NCI-H2196 (cell line): ENCODE data around the gene ADCY2.

Source experiments
- DNase-seq: peaks from one replicate; lab custom pipeline; 2025; ENCODE audit not compliant: unreplicated experiment; lab: John Stamatoyannopoulos, UW

ADCY2 gene

GRCh38 chr5:7501061-7501460 is 105.1 kb downstream of the ADCY2 start:
- no peak for DNase-seq

DNA sequence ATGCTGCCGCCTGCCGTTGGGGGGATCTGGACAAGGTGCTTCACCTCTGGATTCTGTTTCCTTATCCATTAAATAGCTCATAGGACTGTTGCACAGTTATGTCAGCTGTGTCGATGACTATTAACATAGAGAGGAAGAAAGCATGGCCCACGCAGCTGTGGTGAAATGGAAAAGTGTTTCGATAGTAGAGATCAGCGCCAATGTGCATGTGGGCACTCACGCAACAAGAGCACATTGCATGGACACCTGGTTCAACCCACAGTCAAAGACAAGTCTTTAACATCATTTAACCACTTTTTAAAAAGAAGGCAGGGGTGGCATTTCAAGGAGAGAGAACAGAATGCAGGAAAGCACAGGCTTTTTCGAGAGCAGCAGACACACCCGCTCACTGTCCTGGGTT is 107.6 kb downstream of the ADCY2 start:
- no peak for DNase-seq

GRCh38 chr5:7515284-7515914 is 119.5 kb downstream of the ADCY2 start:
- no peak for DNase-seq

GRCh38 chr5:7516253-7516652 is 120.3 kb downstream of the ADCY2 start:
- no peak for DNase-seq

- DNase-seq: no peak
Measured at GRCh38 chr5:7517006-7517405, 121.1 kb downstream of the ADCY2 start.

- DNase-seq: no peak
Measured at GRCh38 chr5:7518947-7519560, 123.1 kb downstream of the ADCY2 start.

DNA sequence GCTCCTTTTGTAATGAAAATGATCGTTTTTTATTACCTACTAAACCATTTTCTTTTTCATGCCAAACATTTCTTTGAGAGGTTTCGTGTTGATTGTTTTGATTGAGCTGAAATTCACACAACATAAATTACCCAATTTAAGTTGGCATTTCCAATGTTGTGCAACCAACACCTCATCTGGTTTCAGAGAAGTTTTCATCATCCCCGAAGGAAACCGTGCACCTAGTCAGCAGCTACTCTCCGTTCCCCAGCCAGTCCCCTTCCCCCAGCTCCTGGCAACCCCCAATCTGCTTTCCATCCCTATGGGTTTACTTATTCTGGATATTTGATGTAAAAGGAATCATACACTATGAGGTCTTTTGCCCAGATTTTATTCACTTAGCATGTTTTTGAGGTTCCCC is 123.6 kb downstream of the ADCY2 start:
- no peak for DNase-seq

GRCh38 chr5:7529880-7530279 is 133.9 kb downstream of the ADCY2 start:
- no peak for DNase-seq

GRCh38 chr5:7533941-7534340 is 138.0 kb downstream of the ADCY2 start:
- no peak for DNase-seq

DNA sequence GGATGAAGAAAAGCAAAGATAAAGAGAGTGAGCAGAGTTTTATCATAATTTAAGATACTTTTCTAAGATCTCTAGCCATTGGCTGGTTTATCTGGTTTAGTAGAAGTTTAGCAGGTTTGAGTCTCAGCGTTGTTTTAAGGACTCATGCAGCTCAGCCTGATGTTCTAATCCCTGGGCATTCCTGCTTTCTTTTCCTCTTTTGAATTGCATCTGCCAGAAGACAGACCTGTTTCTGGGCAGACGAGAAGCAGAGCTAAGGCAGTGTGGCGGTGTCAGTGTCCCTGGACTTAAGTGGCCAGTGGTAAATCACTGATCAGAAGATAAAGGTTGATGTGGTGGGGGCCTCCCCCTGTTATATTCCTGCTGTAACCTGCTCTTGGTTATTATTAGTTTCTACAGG is 138.6 kb downstream of the ADCY2 start:
- DNase-seq: no peak

- DNase-seq: no peak
Measured at GRCh38 chr5:7537573-7537972, 141.6 kb downstream of the ADCY2 start.

- DNase-seq: no peak
Measured at GRCh38 chr5:7539571-7539970, 143.6 kb downstream of the ADCY2 start.

DNA sequence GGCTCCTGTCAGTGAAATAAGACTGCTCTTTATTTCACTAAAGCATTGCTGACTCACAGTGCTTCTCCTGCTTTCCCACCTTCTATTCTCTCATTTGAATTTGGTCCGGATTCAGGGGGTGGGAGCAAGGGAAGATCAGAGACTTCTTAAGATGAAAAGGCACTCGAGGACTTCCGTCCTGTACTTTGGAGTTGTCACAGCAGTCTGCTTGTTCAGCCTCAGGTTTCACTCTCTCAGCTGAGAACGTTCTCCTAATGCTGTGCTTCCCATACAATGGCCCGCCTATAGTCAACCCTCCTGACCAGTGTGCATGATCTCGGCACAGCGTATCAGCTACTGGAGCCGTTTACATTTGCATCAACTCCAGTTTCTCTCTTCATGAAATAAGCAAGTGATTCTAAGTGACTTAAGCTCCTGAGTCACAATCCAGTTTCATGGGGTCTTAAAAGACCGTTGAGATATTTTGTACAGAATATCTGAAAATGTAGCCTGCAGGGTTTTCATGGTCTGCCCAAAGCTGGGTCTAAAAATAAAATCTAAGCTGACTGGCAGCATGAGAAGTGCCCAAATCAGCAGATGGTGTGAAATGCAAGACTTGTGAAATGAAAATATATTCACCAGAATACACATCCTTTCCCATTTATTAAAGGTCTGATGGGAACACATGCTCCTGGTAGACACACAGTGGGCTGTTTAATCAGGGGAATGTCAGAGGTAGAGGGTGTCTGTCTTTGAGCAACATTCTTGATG is 145.0 kb downstream of the ADCY2 start:
- DNase-seq: no peak

- no peak for DNase-seq
Measured at GRCh38 chr5:7541898-7542297, 146.0 kb downstream of the ADCY2 start.

GRCh38 chr5:7546555-7546954 is 150.6 kb downstream of the ADCY2 start:
- DNase-seq: no peak

- no peak for DNase-seq
Measured at GRCh38 chr5:7548596-7548995, 152.7 kb downstream of the ADCY2 start.

- DNase-seq: no peak
Measured at GRCh38 chr5:7565559-7565958, 169.6 kb downstream of the ADCY2 start.

DNA sequence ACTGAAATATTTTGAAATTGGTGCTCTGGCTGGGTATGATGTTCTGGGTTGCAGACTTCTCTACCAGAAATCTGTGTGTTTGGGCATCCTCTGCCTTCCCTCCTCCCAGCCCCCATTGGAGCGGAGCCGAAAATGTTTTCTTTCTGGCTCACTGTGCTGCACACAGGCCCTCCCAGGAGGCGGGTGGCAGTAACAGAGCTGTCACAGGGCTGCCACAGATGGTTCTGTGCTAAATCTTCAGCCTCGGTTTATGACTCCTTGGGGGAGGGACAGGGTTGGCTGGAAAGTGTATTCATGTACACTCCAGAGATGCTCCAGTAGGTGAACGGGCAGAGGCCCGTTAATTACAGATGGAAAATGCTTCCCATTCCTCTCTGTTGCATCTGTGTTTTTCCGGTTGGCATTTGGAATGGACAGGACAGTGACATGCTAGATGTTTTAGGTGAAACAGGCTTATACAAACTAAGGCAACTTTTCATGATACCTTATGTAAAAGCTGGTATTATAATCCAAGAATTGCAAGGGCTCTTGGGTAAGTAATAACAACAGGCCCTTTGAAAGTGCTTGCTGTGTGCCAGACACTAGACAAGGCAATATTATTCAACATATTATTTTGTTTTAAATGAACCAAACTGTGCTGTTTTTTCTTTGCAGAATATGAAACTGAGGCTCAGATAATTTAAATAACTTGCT is 180.2 kb downstream of the ADCY2 start:
- DNase-seq: no peak

DNA sequence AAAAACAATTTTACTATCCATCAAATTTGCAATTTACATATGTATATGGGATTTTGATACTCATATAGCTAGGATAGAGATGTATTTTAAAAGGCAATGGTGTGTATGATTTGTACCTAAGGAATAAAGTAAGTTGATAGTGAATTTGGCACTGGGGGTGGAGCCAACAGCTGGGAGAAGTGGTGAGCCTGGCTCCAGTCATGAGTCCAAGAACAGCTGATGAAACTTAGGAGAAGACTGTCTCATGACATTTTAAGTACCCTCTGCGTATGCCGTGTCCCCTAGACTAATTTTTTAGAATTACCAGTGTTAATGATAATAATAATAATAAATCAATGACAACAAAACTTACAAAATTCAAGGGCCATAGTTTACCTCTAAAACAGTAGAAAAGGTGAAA is 181.4 kb downstream of the ADCY2 start:
- DNase-seq: no peak

DNA sequence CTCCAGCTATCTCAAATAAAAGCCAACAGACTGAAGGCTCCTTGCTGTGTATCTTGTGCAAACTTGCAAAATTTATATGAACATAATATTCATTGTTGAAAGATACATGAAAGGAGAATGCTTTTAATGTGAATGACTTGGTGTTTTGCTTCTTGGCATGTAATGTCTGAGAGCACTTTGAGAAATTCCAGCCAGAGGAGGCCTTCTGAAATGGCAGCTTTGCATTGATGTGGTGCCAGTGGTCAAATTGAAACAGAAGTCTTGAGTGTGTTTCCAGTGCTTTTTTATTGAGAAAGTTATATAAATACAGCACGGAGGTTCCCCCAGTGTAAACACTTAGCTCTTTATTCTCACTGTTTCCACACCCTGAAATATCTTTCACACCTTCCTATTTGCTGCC is 182.1 kb downstream of the ADCY2 start:
- DNase-seq: no peak

DNA sequence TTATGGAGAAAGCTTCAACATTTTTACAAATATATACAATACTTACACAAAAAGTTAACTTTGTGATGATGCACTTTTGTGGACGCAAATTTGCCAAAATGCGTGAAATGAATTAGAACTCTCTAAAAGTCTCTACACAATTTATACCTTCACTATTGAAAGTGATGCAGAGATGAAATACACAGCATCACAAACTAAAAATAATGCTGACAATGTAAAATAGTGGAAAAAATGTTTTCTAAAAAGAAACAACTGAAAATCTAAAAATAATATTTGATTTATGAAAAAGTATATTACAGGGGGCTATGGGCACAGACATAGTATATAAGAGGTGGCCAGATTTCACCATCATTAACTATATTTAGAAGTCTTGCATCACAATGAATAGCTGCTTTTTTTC is 188.8 kb downstream of the ADCY2 start:
- DNase-seq: no peak

- DNase-seq: no peak
Measured at GRCh38 chr5:7585807-7586206, 189.9 kb downstream of the ADCY2 start.
